ENCODE results near the gene LSM8. TPM values are rescaled to one million over a fixed set of nuclear protein-coding genes. Genes with fewer than 3 reads are reported as not detected.

Gene LSM8
- total and polyA plus RNA-seq, 2 of the 8 experiments (the other 6 are each of a cell fraction or from before 2014, with no cell fraction given), result 36.9 to 51.0 TPM

GRCh38 chr7:118217210-118217619, 33.3 kb downstream of the LSM8 start (continued):
- TF ChIP-seq GTF2F1 (IDR thresholded peaks at IDR 0.05; ENCODE audit: borderline replicate concordance, low read depth, low read length) (no peak), USF2 (IDR thresholded peaks at IDR 0.05; ENCODE audit: low read length) (no peak), RFX5 (IDR thresholded peaks at IDR 0.05; ENCODE audit: borderline replicate concordance, low read depth, low read length) (no peak)

All from H1 (cell line).